K562 (cell line): ENCODE results near the gene TRIM71.

Source experiments
- DPF2 ChIP-seq: fragments of 450-650 bp; IDR thresholded peaks from 2 replicates; pipeline ENCODE4 v1.6.1; 2016
- FOXA3 ChIP-seq, 2 experiments: fragments of 450-650 bp in 1 of 2; sonication (generic) in 1 of 2; formaldehyde crosslinking; IDR thresholded peaks in 1 of 2; conservative IDR thresholded peaks in 1 of 2; 2 replicates each; pipeline versions ENCODE4 v1.4.0 to v1.8.0; 2020 to 2022; ENCODE audit warnings: mild to moderate bottlenecking in 2 of 2, missing genetic modification reagents in 1 of 2
- KDM5B ChIP-seq: fragments of 200-600 bp; sonication (generic); IDR thresholded peaks from 2 replicates; pipeline ENCODE4 v1.6.1; 2012; ENCODE audit warnings: low read depth, mild to moderate bottlenecking, moderate library complexity, low read length, control low read depth, inconsistent platforms; ENCODE audit not compliant: insufficient replicate concordance
- MAFF ChIP-seq: IDR thresholded peaks from 2 replicates; pipeline ENCODE4 v1.6.1; 2012; ENCODE audit warnings: low read length, improper control_type of control experiment
- SMC3 ChIP-seq: conservative IDR thresholded peaks from 2 replicates; pipeline ENCODE4 v1.6.1; 2011; ENCODE audit warnings: low read depth, low read length, improper control_type of control experiment; ENCODE audit not compliant: insufficient read depth
- SP2 ChIP-seq: IDR thresholded peaks from 2 replicates; pipeline ENCODE4 v1.6.1; 2011; ENCODE audit warnings: mild to moderate bottlenecking, low read depth, low read length, moderate library complexity; ENCODE audit not compliant: poor library complexity, severe bottlenecking; ENCODE audit errors: extremely low read depth
- TEAD4 ChIP-seq, 2 experiments: sonication (generic) in 1 of 2; formaldehyde crosslinking in 1 of 2; IDR thresholded peaks; 2 replicates each; pipeline versions ENCODE4 v1.6.1 to v1.8.0; 2012 to 2022; ENCODE audit warnings: borderline replicate concordance in 1 of 2, inconsistent platforms in 1 of 2, low read length in 1 of 2, mild to moderate bottlenecking in 1 of 2, missing genetic modification reagents in 1 of 2
- XRCC5 ChIP-seq: fragments of 200-400 bp; formaldehyde crosslinking; IDR thresholded peaks from 2 replicates; pipeline ENCODE4 v1.6.1; 2017; ENCODE audit warnings: low read depth, mild to moderate bottlenecking, low read length
- ZNF239 ChIP-seq: fragments of 250-450 bp; sonication (Bioruptor Pico); IDR thresholded peaks from 2 replicates; pipeline ENCODE4 v1.4.0; 2020; ENCODE audit warnings: mild to moderate bottlenecking
- ZNF398 ChIP-seq: fragments of 250-450 bp; sonication (Bioruptor Pico); IDR thresholded peaks from 2 replicates; pipeline ENCODE4 v1.8.0; 2021; ENCODE audit warnings: moderate library complexity, mild to moderate bottlenecking, inconsistent platforms

GRCh38 chr3:32903953-32904352 is 86.2 kb downstream of the TRIM71 start:
- TF ChIP-seq ZNF239 (CRISPR knock-in tag): no peak
- no peak for TF ChIP-seq MAFF
- no peak for TF ChIP-seq DPF2
- no peak for TF ChIP-seq KDM5B
- TF ChIP-seq SP2: no peak
- TF ChIP-seq TEAD4 (IDR thresholded peaks at IDR 0.05; ENCODE audit: low read length): no peak
- TF ChIP-seq TEAD4 (CRISPR knock-in tag; IDR thresholded peaks at IDR 0.05; ENCODE audit: borderline replicate concordance): no peak
- no peak for TF ChIP-seq FOXA3 (CRISPR knock-in tag; conservative IDR thresholded peaks at IDR 0.05 in 1 of 2, IDR thresholded peaks at IDR 0.05 in 1 of 2)
- TF ChIP-seq SMC3: no peak
- TF ChIP-seq XRCC5: no peak
- no peak for TF ChIP-seq ZNF398
